Measurements from ENCODE around the gene SDSL. TPM values are rescaled to one million over a fixed set of nuclear protein-coding genes. Genes with fewer than 3 reads are reported as not detected.

Gene SDSL
- total and polyA plus RNA-seq, 10 of the 15 experiments (the other 5 are each of a cell fraction or from before 2014, with no cell fraction given): 0.18 to 4.4 (median 1.0) TPM

DNA sequence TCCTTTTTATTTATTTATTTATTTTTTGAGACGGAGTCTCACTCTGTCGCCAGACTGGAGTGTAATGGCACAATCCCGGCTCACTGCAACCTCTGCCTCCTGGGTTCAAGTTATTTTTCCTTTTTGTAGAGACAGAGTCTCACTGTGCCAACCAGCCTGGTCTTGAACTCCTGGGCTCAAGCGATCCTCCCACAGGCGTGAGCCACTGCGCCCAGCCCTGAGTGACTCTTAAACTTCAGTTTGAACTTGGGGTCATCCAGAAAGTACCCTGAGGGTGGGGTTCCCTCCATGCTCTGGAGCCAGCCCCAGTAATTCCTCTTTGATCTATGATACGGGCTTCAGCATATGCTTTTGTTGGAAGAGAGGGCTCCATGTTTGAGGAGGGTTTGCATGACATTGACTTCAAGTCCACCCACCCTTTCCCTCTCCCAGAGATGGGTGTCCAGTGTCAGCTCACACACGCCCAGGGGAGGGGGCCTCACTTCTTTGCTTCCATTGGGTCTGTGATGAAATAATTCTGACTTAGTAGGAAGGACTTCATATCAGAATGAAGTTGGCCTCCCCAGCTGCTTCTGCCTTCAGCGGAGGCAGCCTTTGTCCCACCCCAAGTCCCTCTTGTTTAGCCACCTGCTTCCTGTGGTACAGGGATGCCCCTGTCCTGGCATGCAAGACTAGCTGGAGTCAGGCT, 30.4 kb upstream of the SDSL start (continued):
- TF ChIP-seq PAX8 (IDR thresholded peaks at IDR 0.05): no peak
- no peak for TF ChIP-seq RBBP5 (conservative IDR thresholded peaks at IDR 0.05)
- no peak for TF ChIP-seq TCF12 (IDR thresholded peaks at IDR 0.05; ENCODE audit: low read depth, low read length)
- TF ChIP-seq HDAC2 (IDR thresholded peaks at IDR 0.05): no peak
- TF ChIP-seq, protein P1, sequence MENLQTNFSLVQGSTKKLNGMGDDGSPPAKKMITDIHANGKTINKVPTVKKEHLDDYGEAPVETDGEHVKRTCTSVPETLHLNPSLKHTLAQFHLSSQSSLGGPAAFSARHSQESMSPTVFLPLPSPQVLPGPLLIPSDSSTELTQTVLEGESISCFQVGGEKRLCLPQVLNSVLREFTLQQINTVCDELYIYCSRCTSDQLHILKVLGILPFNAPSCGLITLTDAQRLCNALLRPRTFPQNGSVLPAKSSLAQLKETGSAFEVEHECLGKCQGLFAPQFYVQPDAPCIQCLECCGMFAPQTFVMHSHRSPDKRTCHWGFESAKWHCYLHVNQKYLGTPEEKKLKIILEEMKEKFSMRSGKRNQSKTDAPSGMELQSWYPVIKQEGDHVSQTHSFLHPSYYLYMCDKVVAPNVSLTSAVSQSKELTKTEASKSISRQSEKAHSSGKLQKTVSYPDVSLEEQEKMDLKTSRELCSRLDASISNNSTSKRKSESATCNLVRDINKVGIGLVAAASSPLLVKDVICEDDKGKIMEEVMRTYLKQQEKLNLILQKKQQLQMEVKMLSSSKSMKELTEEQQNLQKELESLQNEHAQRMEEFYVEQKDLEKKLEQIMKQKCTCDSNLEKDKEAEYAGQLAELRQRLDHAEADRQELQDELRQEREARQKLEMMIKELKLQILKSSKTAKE (IDR thresholded peaks at IDR 0.05; ENCODE audit: low read depth, poor library complexity, severe bottlenecking): no peak

DNA sequence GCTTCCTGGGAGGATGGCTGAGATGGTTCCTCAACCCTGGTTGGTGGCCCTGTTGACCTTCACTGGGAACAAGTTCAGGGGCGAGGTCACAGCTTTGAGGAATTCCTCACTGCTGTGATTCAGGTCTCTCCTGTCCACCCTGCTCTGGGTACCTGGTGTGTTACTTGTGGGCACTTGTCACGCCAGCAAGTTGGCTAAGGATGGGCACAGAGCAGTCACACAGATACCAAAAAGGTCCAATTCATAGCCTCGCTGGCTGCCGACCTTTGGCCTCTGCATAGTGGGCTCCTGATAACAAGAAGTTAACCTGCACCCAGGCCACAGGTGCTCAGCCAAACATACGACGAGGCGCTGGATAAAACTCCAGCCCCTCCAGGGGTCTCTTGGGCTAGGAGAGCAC, 29.7 kb upstream of the SDSL start:
- in situ Hi-C loops (cut with MboI): no loop called here

More for the DNA sequence above, 29.7 kb upstream of the SDSL start:
- Histone ChIP-seq H3K36me3 (ENCODE audit: control insufficient read depth in 2 of 2, insufficient read depth in 2 of 2, low read length in 1 of 2) (no peaks in the 10 kb centered on the region; a peak in 3 of 4 replicates), H4K20me1 (ENCODE audit: control insufficient read depth, insufficient read depth) (no peaks in the 10 kb centered on the region), H3K79me2 (ENCODE audit: control insufficient read depth, insufficient read depth, low read length) (no peaks in the 10 kb centered on the region), H3K4me2 (ENCODE audit: control insufficient read depth, insufficient read depth) (no peak overlapping the region), H3K9ac (ENCODE audit: control insufficient read depth, insufficient read depth, low read length) (no peak overlapping the region), H3K4me1 (ENCODE audit: control insufficient read depth, insufficient read depth, low read length) (no peaks in the 10 kb centered on the region; the same call in 1 of the 2 replicates), H3K27ac (ENCODE audit: control insufficient read depth, insufficient read depth) (no peak overlapping the region), H3K4me3 (no peak overlapping the region), H3K9me3 (replicated peaks; ENCODE audit: control insufficient read depth, insufficient read depth, low read length) (no peaks in the 10 kb centered on the region), H3K27me3 (replicated peaks in 1 of 2; ENCODE audit: control insufficient read depth in 2 of 2, insufficient read depth in 2 of 2, low read length in 1 of 2) (no peaks in the 10 kb centered on the region), H2AFZ (ENCODE audit: control insufficient read depth, low read depth, low read length) (no peak overlapping the region)
- POLR2A ChIA-PET: no interaction called here
- SMC1A ChIA-PET (ENCODE audit: uncharacterized antibody, unreplicated experiment): interaction anchor here (1.4 kb wide), 1 partner anchor 80 kb away, joined by 3 read pairs; no protein-coding TSS in a partner anchor
- RAD21 ChIA-PET (ENCODE audit: unreplicated experiment): no interaction called here
- intact Hi-C loops (cut with micrococcal nuclease; ENCODE audit: unreplicated experiment): no loop called here
- WGBS (ENCODE audit: insufficient coverage, insufficient replicate concordance, low lambda C conversion rate, missing lambda C conversion rate): 95% methylated on average over 7 of the region's 7 CpGs
- FAIRE-seq (no peak), DNase-seq (ENCODE audit: low read depth, low spot score) (no peak), ATAC-seq (no peak)
- TF ChIP-seq YBX1 (IDR thresholded peaks at IDR 0.05) (no peak), BMI1 (IDR thresholded peaks at IDR 0.05; ENCODE audit: borderline replicate concordance) (no peak), CREM (IDR thresholded peaks at IDR 0.05; ENCODE audit: low read depth) (no peak), EED (IDR thresholded peaks at IDR 0.05; ENCODE audit: low read depth) (no peak), NFXL1 (IDR thresholded peaks at IDR 0.05; ENCODE audit: borderline replicate concordance) (no peak), BHLHE40 (IDR thresholded peaks at IDR 0.05; ENCODE audit: borderline replicate concordance in 1 of 2, low read depth in 2 of 2, low read length in 1 of 2) (no peak), BACH1 (IDR thresholded peaks at IDR 0.05; ENCODE audit: borderline replicate concordance) (no peak), TAF1 (IDR thresholded peaks at IDR 0.05; ENCODE audit: borderline replicate concordance, low read depth, low read length) (no peak), CHD1 (IDR thresholded peaks at IDR 0.05; ENCODE audit: low read depth, low read length) (no peak), TCF3 (IDR thresholded peaks at IDR 0.05; ENCODE audit: borderline replicate concordance, insufficient read depth, low read depth, low read length) (no peak), SRF (IDR thresholded peaks at IDR 0.05; ENCODE audit: low read depth in 2 of 2, low read length in 2 of 2) (no peak)
- TF ChIP-seq, protein P2, sequence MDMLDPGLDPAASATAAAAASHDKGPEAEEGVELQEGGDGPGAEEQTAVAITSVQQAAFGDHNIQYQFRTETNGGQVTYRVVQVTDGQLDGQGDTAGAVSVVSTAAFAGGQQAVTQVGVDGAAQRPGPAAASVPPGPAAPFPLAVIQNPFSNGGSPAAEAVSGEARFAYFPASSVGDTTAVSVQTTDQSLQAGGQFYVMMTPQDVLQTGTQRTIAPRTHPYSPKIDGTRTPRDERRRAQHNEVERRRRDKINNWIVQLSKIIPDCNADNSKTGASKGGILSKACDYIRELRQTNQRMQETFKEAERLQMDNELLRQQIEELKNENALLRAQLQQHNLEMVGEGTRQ (IDR thresholded peaks at IDR 0.05; ENCODE audit: borderline replicate concordance, low read depth, low read length): no peak
- CTCF ChIA-PET: no interaction called here
- BruUV-seq (replicated peaks): no TSS peak
